Vagina (tissue), 2 donors: ENCODE measurements around the gene PAX6. TPM values are rescaled to one million over a fixed set of nuclear protein-coding genes. Genes with fewer than 3 reads are reported as not detected.

Source experiments
- DNase-seq, 2 donors: peaks; one replicate each; pipeline ENCODE4 v3.0.0-alpha.2; 2017; ENCODE audit errors: extremely low spot score in 2 of 2
- H3K27ac ChIP-seq: fragments of 200-600 bp; sonication (generic); one replicate; pipeline ENCODE4 v1.5.1; 2019
- H3K27me3 ChIP-seq: fragments of 200-600 bp; sonication (generic); one replicate; pipeline ENCODE4 v1.5.1; 2019
- H3K36me3 ChIP-seq, 2 donors: fragments of 200-600 bp; sonication (generic); one replicate each; pipeline ENCODE4 v1.5.1; 2017 to 2019
- H3K4me1 ChIP-seq: fragments of 200-600 bp; sonication (generic); one replicate; pipeline ENCODE4 v1.5.1; 2019
- H3K4me3 ChIP-seq, 2 donors: fragments of 200-600 bp; sonication (generic); 1 replicate in 1 of 2; 2 replicates in 1 of 2; pipeline ENCODE4 v1.5.1; 2016 to 2019
- H3K9me3 ChIP-seq: fragments of 200-600 bp; sonication (generic); one replicate; pipeline ENCODE4 v1.5.1; 2019
- POLR2A ChIP-seq, 2 donors: fragments of 450-650 bp; IDR thresholded peaks; one replicate each; pipeline ENCODE4 v1.6.1; 2017; ENCODE audit warnings: antibody characterized with exemption in 2 of 2, mild to moderate bottlenecking in 2 of 2, moderate library complexity in 2 of 2
- POLR2AphosphoS5 ChIP-seq, 2 donors: sonication (generic); formaldehyde crosslinking; IDR thresholded peaks; one replicate each; pipeline ENCODE4 v1.9.0; 2017; ENCODE audit warnings: antibody characterized with exemption in 2 of 2, mild to moderate bottlenecking in 2 of 2, low read depth in 1 of 2; ENCODE audit not compliant: insufficient read depth in 1 of 2
- intact Hi-C: fragments of 100-400 bp; cut with DNase I; formaldehyde crosslinking; loops from one replicate; pipeline ENCODE4 v1.15.1; 2023
- total RNA-seq: library from RNA; depleted of rRNA; stranded (reverse); fragments of >200 nt; gene quantifications from one replicate; pipeline ENCODE4 v1.2.3, GENCODE V29; 2016
- TF ChIP-seq, protein P1 (sequence below), 3 experiments: fragments of 450-650 bp in 2 of 3; fragments of 200-600 bp in 1 of 3; sonication (generic) in 1 of 3; IDR thresholded peaks; one replicate each; pipeline ENCODE4 v1.5.1; 2017 to 2019; ENCODE audit warnings: antibody characterized with exemption in 3 of 3, mild to moderate bottlenecking in 2 of 3, moderate library complexity in 2 of 3

The PAX6 gene
- total RNA-seq, 1 donor from 2014 or later, result not detected

DNA sequence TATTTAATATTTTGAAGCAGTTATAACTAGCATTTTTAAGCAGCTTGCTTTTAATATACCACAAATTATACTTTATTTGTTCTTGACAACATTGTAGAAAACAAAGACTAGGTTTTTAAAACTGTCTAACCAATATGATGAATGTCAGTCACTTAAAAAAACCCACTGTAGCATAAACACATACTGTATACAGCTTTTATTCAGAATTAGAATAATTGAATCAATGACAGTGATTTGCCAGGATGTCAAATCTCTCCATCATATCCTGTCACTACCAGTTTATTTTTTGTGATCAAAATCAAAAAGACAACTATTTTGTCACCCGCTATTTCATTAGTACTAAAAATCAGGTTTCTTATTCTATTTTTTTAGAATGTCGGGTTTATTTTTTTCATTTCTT lies 26.5 kb downstream of the PAX6 start:
- Histone ChIP-seq H3K27me3 (no peaks in the 10 kb centered on the region), H3K9me3 (no peaks in the 10 kb centered on the region), H3K4me3 (no peak overlapping the region), H3K4me1 (no peaks in the 10 kb centered on the region), H3K27ac (no peak overlapping the region), H3K36me3 (no peaks in the 10 kb centered on the region)
- no peak for DNase-seq
- intact Hi-C loops, result no loop called here
- TF ChIP-seq, protein P1, sequence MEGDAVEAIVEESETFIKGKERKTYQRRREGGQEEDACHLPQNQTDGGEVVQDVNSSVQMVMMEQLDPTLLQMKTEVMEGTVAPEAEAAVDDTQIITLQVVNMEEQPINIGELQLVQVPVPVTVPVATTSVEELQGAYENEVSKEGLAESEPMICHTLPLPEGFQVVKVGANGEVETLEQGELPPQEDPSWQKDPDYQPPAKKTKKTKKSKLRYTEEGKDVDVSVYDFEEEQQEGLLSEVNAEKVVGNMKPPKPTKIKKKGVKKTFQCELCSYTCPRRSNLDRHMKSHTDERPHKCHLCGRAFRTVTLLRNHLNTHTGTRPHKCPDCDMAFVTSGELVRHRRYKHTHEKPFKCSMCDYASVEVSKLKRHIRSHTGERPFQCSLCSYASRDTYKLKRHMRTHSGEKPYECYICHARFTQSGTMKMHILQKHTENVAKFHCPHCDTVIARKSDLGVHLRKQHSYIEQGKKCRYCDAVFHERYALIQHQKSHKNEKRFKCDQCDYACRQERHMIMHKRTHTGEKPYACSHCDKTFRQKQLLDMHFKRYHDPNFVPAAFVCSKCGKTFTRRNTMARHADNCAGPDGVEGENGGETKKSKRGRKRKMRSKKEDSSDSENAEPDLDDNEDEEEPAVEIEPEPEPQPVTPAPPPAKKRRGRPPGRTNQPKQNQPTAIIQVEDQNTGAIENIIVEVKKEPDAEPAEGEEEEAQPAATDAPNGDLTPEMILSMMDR (IDR thresholded peaks at IDR 0.05), result no peak
- TF ChIP-seq POLR2AphosphoS5 (IDR thresholded peaks at IDR 0.05; ENCODE audit: insufficient read depth in 1 of 2, low read depth in 1 of 2) (no peak), POLR2A (IDR thresholded peaks at IDR 0.05) (no peak)

DNA sequence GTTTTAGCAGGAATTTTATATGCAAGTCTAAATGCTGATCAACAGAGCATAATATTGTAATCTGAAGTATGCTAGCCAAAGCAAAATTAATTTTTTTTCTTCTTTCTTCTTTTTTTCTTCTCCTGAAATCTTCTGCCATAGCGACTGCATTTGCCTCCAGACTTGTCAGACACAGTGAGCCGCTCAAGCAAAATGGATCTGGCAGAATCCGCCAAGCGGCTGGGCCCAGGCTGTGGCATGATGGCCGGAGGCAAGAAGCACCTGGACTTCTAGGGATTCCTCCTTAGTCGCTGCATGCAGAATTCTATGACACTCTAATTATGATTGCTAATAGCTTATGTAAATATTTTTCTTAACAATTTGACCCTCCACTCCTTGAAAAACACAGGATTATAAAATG lies 27.9 kb downstream of the PAX6 start:
- Histone ChIP-seq H3K9me3 (no peaks in the 10 kb centered on the region), H3K27me3 (no peaks in the 10 kb centered on the region), H3K4me3 (no peak overlapping the region), H3K27ac (no peak overlapping the region), H3K36me3 (no peaks in the 10 kb centered on the region), H3K4me1 (no peaks in the 10 kb centered on the region)
- TF ChIP-seq, protein P1 (IDR thresholded peaks at IDR 0.05), result no peak
- no peak for TF ChIP-seq POLR2A (IDR thresholded peaks at IDR 0.05)
- no peak for DNase-seq
- intact Hi-C loops, result no loop called here

DNA sequence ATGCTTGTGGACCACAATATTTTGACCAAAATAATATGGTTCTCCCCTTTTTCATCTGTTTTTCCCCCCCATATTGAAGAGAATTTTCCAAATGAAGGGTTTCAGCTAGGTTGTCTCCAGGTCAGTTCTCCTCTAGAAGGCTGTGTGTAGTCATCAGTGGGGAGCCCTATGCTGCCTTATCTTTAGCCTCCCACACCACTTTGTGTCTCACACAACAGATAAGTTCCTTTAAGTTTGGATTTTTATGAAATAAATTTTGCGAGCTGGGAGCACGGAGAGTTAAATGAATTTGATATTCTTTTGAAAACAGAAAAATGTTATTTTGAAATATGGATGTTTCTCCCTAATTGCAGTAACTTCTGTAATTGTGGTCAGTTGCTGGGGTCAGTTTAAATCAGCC lies 28.9 kb downstream of the PAX6 start:
- TF ChIP-seq POLR2A (IDR thresholded peaks at IDR 0.05), result no peak
- TF ChIP-seq, protein P1 (IDR thresholded peaks at IDR 0.05), result no peak
- no peak for TF ChIP-seq POLR2AphosphoS5 (IDR thresholded peaks at IDR 0.05; ENCODE audit: insufficient read depth in 1 of 2, low read depth in 1 of 2)
- no peak overlapping the region for H3K4me3 ChIP-seq
- H3K36me3 ChIP-seq, result no peaks in the 10 kb centered on the region
- H3K9me3 ChIP-seq, result no peaks in the 10 kb centered on the region
- H3K4me1 ChIP-seq, result no peaks in the 10 kb centered on the region
- no peak overlapping the region for H3K27ac ChIP-seq
- intact Hi-C loops, result no loop called here
- DNase-seq, result no peak
- no peaks in the 10 kb centered on the region for H3K27me3 ChIP-seq

DNA sequence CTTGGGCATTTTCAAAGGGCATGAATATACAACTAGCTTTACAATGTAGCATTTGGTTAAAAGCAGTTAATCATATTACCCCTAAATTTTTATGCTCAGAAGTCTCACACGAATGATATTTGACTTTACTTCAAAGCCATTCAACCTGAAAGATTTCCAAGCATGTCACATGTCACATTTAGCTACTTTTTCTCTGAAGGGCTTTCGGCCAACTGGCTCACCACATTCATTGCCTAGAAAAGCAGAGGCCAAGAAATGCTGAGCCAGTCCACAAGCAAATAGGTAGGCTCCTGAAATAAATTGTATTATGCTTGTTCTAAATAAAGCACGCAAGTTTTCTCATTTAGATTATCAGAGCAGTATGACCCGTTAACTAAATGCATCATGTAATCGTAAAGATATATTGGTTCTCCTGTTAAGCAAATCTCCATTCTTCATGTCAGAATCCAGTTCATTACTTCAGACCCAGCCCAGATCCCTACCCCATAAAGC lies 30.6 kb downstream of the PAX6 start:
- TF ChIP-seq POLR2AphosphoS5 (IDR thresholded peaks at IDR 0.05; ENCODE audit: insufficient read depth in 1 of 2, low read depth in 1 of 2) (no peak), POLR2A (IDR thresholded peaks at IDR 0.05) (no peak)
- TF ChIP-seq, protein P1 (IDR thresholded peaks at IDR 0.05), result no peak
- Histone ChIP-seq H3K27me3 (no peaks in the 10 kb centered on the region), H3K4me1 (no peaks in the 10 kb centered on the region), H3K27ac (no peak overlapping the region), H3K9me3 (no peaks in the 10 kb centered on the region), H3K4me3 (no peak overlapping the region), H3K36me3 (no peaks in the 10 kb centered on the region)
- intact Hi-C loops, result no loop called here
- DNase-seq, result no peak

DNA sequence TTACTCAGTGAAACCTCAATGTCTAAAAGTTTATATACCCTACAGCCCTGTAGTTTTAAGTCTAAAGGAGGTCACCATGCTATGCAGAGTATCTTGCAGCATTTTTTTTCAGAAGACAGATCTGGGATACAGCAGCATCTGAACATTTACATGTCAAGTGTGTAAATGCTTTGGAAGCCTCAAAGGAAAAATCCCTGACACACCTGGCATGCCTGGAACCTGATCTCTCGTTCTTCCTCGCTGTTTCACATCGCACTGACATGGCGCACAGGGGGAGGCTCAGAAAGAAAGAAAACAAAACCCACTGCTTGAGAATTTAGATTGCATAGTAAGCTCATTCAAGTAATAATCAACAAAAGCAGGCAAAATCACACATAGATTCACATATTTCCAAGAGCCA lies 31.0 kb downstream of the PAX6 start:
- TF ChIP-seq POLR2AphosphoS5 (IDR thresholded peaks at IDR 0.05; ENCODE audit: insufficient read depth in 1 of 2, low read depth in 1 of 2), result no peak
- no peak for TF ChIP-seq POLR2A (IDR thresholded peaks at IDR 0.05)
- TF ChIP-seq, protein P1 (IDR thresholded peaks at IDR 0.05), result no peak
- no peaks in the 10 kb centered on the region for H3K9me3 ChIP-seq
- H3K4me1 ChIP-seq, result no peaks in the 10 kb centered on the region
- intact Hi-C loops, result no loop called here
- no peak overlapping the region for H3K4me3 ChIP-seq
- H3K27ac ChIP-seq, result no peak overlapping the region
- no peaks in the 10 kb centered on the region for H3K36me3 ChIP-seq
- no peaks in the 10 kb centered on the region for H3K27me3 ChIP-seq
- DNase-seq, result no peak
